Endothelial cell of coronary artery (primary cell): Measurements from ENCODE around the gene CCR5. TPM values are rescaled to one million over a fixed set of nuclear protein-coding genes. Genes with fewer than 3 reads are reported as not detected.

ENCODE experiments used
- total RNA-seq: library from RNA; depleted of rRNA; stranded (reverse); fragments of >200 nt; gene quantifications from 2 replicates; pipeline ENCODE4 v1.2.3, GENCODE V29; 2014

Gene CCR5
- not detected in 2 replicates for total RNA-seq

GRCh38 chr3:46370839-46371518 lies at the start of gene CCR5:
TSS of gene CCR5 (plus strand) at chr3:46370946. CDS start at chr3:46372903, 1,957 bp downstream.

GRCh38 chr3:46353647-46354410 lies 16.9 kb upstream of the CCR5 start, which contains the start of gene CCR2:
TSS of gene CCR2 (plus strand) at chr3:46354111. CDS start at chr3:46357528, 3,417 bp downstream.

GRCh38 chr3:46406788-46407611 lies 36.3 kb downstream of the CCR5 start, which contains the start of the genes CCR5AS and CCRL2:
TSS of gene CCR5AS (minus strand) at chr3:46407066.
TSS of gene CCRL2 (plus strand) at chr3:46407259. CDS start at chr3:46408080, 821 bp downstream.

Other genes starting within 250 kb of the CCR5 start
- not detected in 2 replicates for gene CCR1, start 162.6 kb upstream of the CCR5 start, total RNA-seq
- gene CCR3, start 128.5 kb upstream of the CCR5 start, total RNA-seq, result not detected in 2 replicates
- gene CCR2, start 16.8 kb upstream of the CCR5 start, total RNA-seq, result not detected in 2 replicates
- 4.7 and 4.9 TPM in 2 replicates for gene CCRL2, start 36.3 kb downstream of the CCR5 start, total RNA-seq
- 0.09 TPM in 1 of 2 replicates, not detected in the other for gene LTF, start 94.0 kb downstream of the CCR5 start, total RNA-seq
- not detected in 2 replicates for gene RTP3, start 127.0 kb downstream of the CCR5 start, total RNA-seq
- under 0.01 and 0.09 TPM in 2 replicates for gene LRRC2, start 195.4 kb downstream of the CCR5 start, total RNA-seq
- not detected in 2 replicates for gene FAM240A, start 241.6 kb downstream of the CCR5 start, total RNA-seq